ENCODE results near the gene SF3B4. TPM values are rescaled to one million over a fixed set of nuclear protein-coding genes. Genes with fewer than 3 reads are reported as not detected.

The SF3B4 gene
- total and polyA plus RNA-seq, 2 of the 13 experiments (the other 11 are each of a cell fraction or from before 2014, with no cell fraction given) = 13.8 to 14.8 TPM

- no peak overlapping the region for H3K4me3 ChIP-seq (replicated peaks in 1 of 3; ENCODE audit: insufficient read depth in 1 of 3, low read depth in 2 of 3, low read length in 3 of 3)
- H3K27ac ChIP-seq (ENCODE audit: extremely low read length, insufficient read depth, low read length) = no peak overlapping the region
- H3K9me3 ChIP-seq (ENCODE audit: low read length) = no peaks in the 10 kb centered on the region
- no peak overlapping the region for H3K9ac ChIP-seq (ENCODE audit: insufficient read depth, low read depth, low read length)
- H3K4me1 ChIP-seq (ENCODE audit: insufficient read depth, low read length) = peaks cover 11% of the 10 kb centered on the region
- ChIA-PET POLR2A (no interaction called here), CTCF (ENCODE audit: low intra/inter-chr PET ratio, low total read pairs) (interaction anchor here (2.7 to 3.2 kb wide), 2 partner anchors 87 to 223 kb away, joined by 12 to 61 read pairs; no protein-coding TSS in a partner anchor)
- ATAC-seq (no peak), FAIRE-seq (no peak), DNase-seq (ENCODE audit: low spot score) (peak; percentile 5)
- WGBS (ENCODE audit: low lambda C conversion rate) = 55% methylated on average over 3 of the region's 3 CpGs
- in situ Hi-C loops (cut with HindIII; ENCODE audit: extremely low pct_ligation_motif_present, low pct_unique_long_range_greater_than_20kb) = loop anchor here (5.0 to 10.0 kb wide), 2 partner anchors 89 to 231 kb away; no protein-coding TSS in a partner anchor
- no peaks in the 10 kb centered on the region for H4K20me1 ChIP-seq (ENCODE audit: insufficient read depth, low read length)
- BruUV-seq (replicated peaks) = no TSS peak
- no peak overlapping the region for H2AFZ ChIP-seq (ENCODE audit: low read length)
- H3K27me3 ChIP-seq (ENCODE audit: control insufficient read depth in 1 of 2, insufficient read depth in 2 of 2, low read length in 2 of 2) = no peaks in the 10 kb centered on the region
- H3K36me3 ChIP-seq (replicated peaks in 1 of 2; ENCODE audit: control insufficient read depth in 1 of 2, insufficient read depth in 2 of 2, low read length in 2 of 2) = peaks cover 16 to 70% of the 10 kb centered on the region in 2 experiments
- TF ChIP-seq, protein P1, sequence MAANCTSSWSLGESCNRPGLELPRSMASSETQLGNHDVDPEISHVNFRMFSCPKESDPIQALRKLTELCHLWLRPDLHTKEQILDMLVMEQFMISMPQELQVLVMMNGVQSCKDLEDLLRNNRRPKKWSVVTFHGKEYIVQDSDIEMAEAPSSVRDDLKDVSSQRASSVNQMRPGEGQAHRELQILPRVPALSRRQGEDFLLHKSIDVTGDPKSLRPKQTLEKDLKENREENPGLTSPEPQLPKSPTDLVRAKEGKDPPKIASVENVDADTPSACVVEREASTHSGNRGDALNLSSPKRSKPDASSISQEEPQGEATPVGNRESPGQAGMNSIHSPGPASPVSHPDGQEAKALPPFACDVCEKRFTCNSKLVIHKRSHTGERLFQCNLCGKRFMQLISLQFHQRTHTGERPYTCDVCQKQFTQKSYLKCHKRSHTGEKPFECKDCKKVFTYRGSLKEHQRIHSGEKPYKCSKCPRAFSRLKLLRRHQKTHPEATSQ (CRISPR knock-in tag; IDR thresholded peaks at IDR 0.05; ENCODE audit: borderline replicate concordance) = no peak
- TF ChIP-seq ZMAT5 (CRISPR knock-in tag; IDR thresholded peaks at IDR 0.05; ENCODE audit: borderline replicate concordance, low read depth) (no peak), CEBPG (CRISPR knock-in tag; IDR thresholded peaks at IDR 0.05) (peak; percentile 38; the same call in 1 of the 2 replicates), NFYC (CRISPR knock-in tag; IDR thresholded peaks at IDR 0.05) (no peak), SOX5 (CRISPR knock-in tag; IDR thresholded peaks at IDR 0.05; ENCODE audit: borderline replicate concordance) (peak; percentile 30; the same call in 1 of the 2 replicates), JUNB (CRISPR knock-in tag; IDR thresholded peaks at IDR 0.05; ENCODE audit: borderline replicate concordance) (no peak), FOXP1 (IDR thresholded peaks at IDR 0.05) (no peak), FOXP1 (CRISPR knock-in tag; IDR thresholded peaks at IDR 0.05) (0 out of 2 replicates have a peak, but pooled peaks have one; percentile 36), CEBPB (IDR thresholded peaks at IDR 0.05; ENCODE audit: borderline replicate concordance, low read depth, low read length) (peak; percentile 62; the same call in 1 of the 2 replicates), SPEN (CRISPR knock-in tag; IDR thresholded peaks at IDR 0.05; ENCODE audit: low read depth) (no peak)
- TF ChIP-seq, protein P2, sequence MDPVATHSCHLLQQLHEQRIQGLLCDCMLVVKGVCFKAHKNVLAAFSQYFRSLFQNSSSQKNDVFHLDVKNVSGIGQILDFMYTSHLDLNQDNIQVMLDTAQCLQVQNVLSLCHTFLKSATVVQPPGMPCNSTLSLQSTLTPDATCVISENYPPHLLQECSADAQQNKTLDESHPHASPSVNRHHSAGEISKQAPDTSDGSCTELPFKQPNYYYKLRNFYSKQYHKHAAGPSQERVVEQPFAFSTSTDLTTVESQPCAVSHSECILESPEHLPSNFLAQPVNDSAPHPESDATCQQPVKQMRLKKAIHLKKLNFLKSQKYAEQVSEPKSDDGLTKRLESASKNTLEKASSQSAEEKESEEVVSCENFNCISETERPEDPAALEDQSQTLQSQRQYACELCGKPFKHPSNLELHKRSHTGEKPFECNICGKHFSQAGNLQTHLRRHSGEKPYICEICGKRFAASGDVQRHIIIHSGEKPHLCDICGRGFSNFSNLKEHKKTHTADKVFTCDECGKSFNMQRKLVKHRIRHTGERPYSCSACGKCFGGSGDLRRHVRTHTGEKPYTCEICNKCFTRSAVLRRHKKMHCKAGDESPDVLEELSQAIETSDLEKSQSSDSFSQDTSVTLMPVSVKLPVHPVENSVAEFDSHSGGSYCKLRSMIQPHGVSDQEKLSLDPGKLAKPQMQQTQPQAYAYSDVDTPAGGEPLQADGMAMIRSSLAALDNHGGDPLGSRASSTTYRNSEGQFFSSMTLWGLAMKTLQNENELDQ (CRISPR knock-in tag; IDR thresholded peaks at IDR 0.05; ENCODE audit: borderline replicate concordance) = no peak
- no peak overlapping the region for H3K4me2 ChIP-seq (ENCODE audit: low read depth, low read length)
- H3K79me2 ChIP-seq (ENCODE audit: insufficient read depth, low read length) = no peaks in the 10 kb centered on the region
- intact Hi-C loops (cut with micrococcal nuclease; ENCODE audit: unreplicated experiment) = loop anchor here (2.0 to 10.0 kb wide), 2 partner anchors 201 to 223 kb away; no protein-coding TSS in a partner anchor
Observed at GRCh38 chr1:149963358-149963757, 35.8 kb upstream of the SF3B4 start.

Data from HepG2 (cell line).